ENCODE data around the gene NLE1.
"Not testable (repeated sequence)": the region's sequence is repeated elsewhere in the genome, so short reads cannot be mapped to it uniquely, and the experiment has no call there.

The NLE1 gene

GRCh38 chr17:35154196-35155165, 12.4 kb upstream of the NLE1 start:
- peaks cover 7% of the 10 kb centered on the region for H3K27me3 ChIP-seq (ENCODE audit: insufficient read depth, low read length, poor library complexity, severe bottlenecking)
- no peaks in the 10 kb centered on the region for H3F3A ChIP-seq (ENCODE audit: low read depth)
- no peak overlapping the region for H3K9ac ChIP-seq (ENCODE audit: low read depth, low read length, poor library complexity, severe bottlenecking)
- H3K36me3 ChIP-seq (ENCODE audit: insufficient read depth, low read length), result no peaks in the 10 kb centered on the region
- no peak overlapping the region for H3K4me3 ChIP-seq (ENCODE audit: low read length, poor library complexity, severe bottlenecking)
- no peak overlapping the region for H2AFZ ChIP-seq (ENCODE audit: low read length)
- H3K79me2 ChIP-seq (ENCODE audit: insufficient read depth, low read length), result no peaks in the 10 kb centered on the region
- no peaks in the 10 kb centered on the region for H4K20me1 ChIP-seq (ENCODE audit: insufficient read depth, low read length, poor library complexity, severe bottlenecking)
- TF ChIP-seq CTCF (conservative IDR thresholded peaks at IDR 0.05; ENCODE audit: low read length), result no peak
- TF ChIP-seq EZH2phosphoT487 (IDR thresholded peaks at IDR 0.05; ENCODE audit: borderline replicate concordance), result no peak
- H3K4me2 ChIP-seq (ENCODE audit: low read depth, low read length, poor library complexity, severe bottlenecking), result no peak overlapping the region
- H3K9me3 ChIP-seq (ENCODE audit: insufficient read depth, low read depth, low read length), result no peaks in the 10 kb centered on the region
- no peaks in the 10 kb centered on the region for H3K4me1 ChIP-seq (ENCODE audit: insufficient read depth, low read length, poor library complexity, severe bottlenecking)
- no peaks in the 10 kb centered on the region for H3K9me2 ChIP-seq (replicated peaks; ENCODE audit: low read depth, low read length)

GRCh38 chr17:35152421-35153140, 10.5 kb upstream of the NLE1 start:
- no peak overlapping the region for H3K4me3 ChIP-seq (ENCODE audit: low read length, poor library complexity, severe bottlenecking)
- no peaks in the 10 kb centered on the region for H3F3A ChIP-seq (ENCODE audit: low read depth)
- no peaks in the 10 kb centered on the region for H3K9me2 ChIP-seq (replicated peaks; ENCODE audit: low read depth, low read length)
- peaks cover 7% of the 10 kb centered on the region for H3K27me3 ChIP-seq (ENCODE audit: insufficient read depth, low read length, poor library complexity, severe bottlenecking)
- H4K20me1 ChIP-seq (ENCODE audit: insufficient read depth, low read length, poor library complexity, severe bottlenecking), result no peaks in the 10 kb centered on the region
- H3K4me2 ChIP-seq (ENCODE audit: low read depth, low read length, poor library complexity, severe bottlenecking), result no peak overlapping the region
- TF ChIP-seq EZH2phosphoT487 (IDR thresholded peaks at IDR 0.05; ENCODE audit: borderline replicate concordance) (no peak), CTCF (conservative IDR thresholded peaks at IDR 0.05; ENCODE audit: low read length) (no peak)
- no peaks in the 10 kb centered on the region for H3K4me1 ChIP-seq (ENCODE audit: insufficient read depth, low read length, poor library complexity, severe bottlenecking)
- no peak overlapping the region for H2AFZ ChIP-seq (ENCODE audit: low read length)
- no peak overlapping the region for H3K9ac ChIP-seq (ENCODE audit: low read depth, low read length, poor library complexity, severe bottlenecking)
- H3K9me3 ChIP-seq (ENCODE audit: insufficient read depth, low read depth, low read length), result no peaks in the 10 kb centered on the region
- H3K79me2 ChIP-seq (ENCODE audit: insufficient read depth, low read length), result no peaks in the 10 kb centered on the region
- no peaks in the 10 kb centered on the region for H3K36me3 ChIP-seq (ENCODE audit: insufficient read depth, low read length)

- not testable (repeated sequence) for H3K4me3 ChIP-seq (ENCODE audit: low read length, poor library complexity, severe bottlenecking); H3K9ac ChIP-seq (ENCODE audit: low read depth, low read length, poor library complexity, severe bottlenecking); H3K36me3 ChIP-seq (ENCODE audit: insufficient read depth, low read length); H3K9me2 ChIP-seq (replicated peaks; ENCODE audit: low read depth, low read length); H3K9me3 ChIP-seq (ENCODE audit: insufficient read depth, low read depth, low read length); H3K4me1 ChIP-seq (ENCODE audit: insufficient read depth, low read length, poor library complexity, severe bottlenecking); H2AFZ ChIP-seq (ENCODE audit: low read length); H4K20me1 ChIP-seq (ENCODE audit: insufficient read depth, low read length, poor library complexity, severe bottlenecking); H3K79me2 ChIP-seq (ENCODE audit: insufficient read depth, low read length); H3K27me3 ChIP-seq (ENCODE audit: insufficient read depth, low read length, poor library complexity, severe bottlenecking); H3K4me2 ChIP-seq (ENCODE audit: low read depth, low read length, poor library complexity, severe bottlenecking); H3F3A ChIP-seq (ENCODE audit: low read depth)
Observed at GRCh38 chr17:35151080-35151479, 9.0 kb upstream of the NLE1 start.

All from Loucy (cell line).